ENCODE measurements around the gene GNAI1.

DNA sequence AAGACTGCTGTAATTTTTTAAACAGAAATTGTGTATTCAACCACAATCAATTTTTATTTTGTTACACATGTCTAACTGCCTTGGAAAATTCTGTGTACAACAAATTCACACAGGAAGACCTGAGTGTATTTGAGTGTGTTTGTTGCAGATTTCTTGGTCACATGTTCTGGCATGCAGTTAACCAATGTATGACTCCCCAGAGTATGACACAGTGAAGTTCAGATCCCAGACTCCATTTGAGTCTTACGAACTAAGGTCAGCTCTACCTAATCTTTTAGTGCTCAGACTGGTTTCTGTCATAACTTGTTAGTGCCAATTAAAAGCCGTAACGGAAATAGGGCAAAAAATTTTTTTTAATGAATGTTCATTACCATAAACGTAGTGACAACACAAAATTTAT lies 5.8 kb downstream of the GNAI1 start:
- TF ChIP-seq, protein P1, sequence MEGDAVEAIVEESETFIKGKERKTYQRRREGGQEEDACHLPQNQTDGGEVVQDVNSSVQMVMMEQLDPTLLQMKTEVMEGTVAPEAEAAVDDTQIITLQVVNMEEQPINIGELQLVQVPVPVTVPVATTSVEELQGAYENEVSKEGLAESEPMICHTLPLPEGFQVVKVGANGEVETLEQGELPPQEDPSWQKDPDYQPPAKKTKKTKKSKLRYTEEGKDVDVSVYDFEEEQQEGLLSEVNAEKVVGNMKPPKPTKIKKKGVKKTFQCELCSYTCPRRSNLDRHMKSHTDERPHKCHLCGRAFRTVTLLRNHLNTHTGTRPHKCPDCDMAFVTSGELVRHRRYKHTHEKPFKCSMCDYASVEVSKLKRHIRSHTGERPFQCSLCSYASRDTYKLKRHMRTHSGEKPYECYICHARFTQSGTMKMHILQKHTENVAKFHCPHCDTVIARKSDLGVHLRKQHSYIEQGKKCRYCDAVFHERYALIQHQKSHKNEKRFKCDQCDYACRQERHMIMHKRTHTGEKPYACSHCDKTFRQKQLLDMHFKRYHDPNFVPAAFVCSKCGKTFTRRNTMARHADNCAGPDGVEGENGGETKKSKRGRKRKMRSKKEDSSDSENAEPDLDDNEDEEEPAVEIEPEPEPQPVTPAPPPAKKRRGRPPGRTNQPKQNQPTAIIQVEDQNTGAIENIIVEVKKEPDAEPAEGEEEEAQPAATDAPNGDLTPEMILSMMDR (IDR thresholded peaks at IDR 0.05 in 2 of 3, conservative IDR thresholded peaks at IDR 0.05 in 1 of 3; ENCODE audit: control insufficient read depth in 2 of 3, extremely low read depth in 1 of 3, insufficient read depth in 1 of 3, low read depth in 3 of 3, low read length in 3 of 3): no peak
- TF ChIP-seq BHLHE40 (IDR thresholded peaks at IDR 0.05; ENCODE audit: borderline replicate concordance in 1 of 2, low read depth in 2 of 2, low read length in 1 of 2): no peak
- TF ChIP-seq EZH2 (IDR thresholded peaks at IDR 0.05; ENCODE audit: borderline replicate concordance, control insufficient read depth, low read depth, low read length): no peak
- no peak for TF ChIP-seq RCOR1 (conservative IDR thresholded peaks at IDR 0.05; ENCODE audit: low read depth, low read length)
- TF ChIP-seq POLR2AphosphoS5 (IDR thresholded peaks at IDR 0.05; ENCODE audit: low read length): no peak
- TF ChIP-seq ZNF207 (IDR thresholded peaks at IDR 0.05; ENCODE audit: borderline replicate concordance): no peak
- no peak for TF ChIP-seq ZZZ3 (IDR thresholded peaks at IDR 0.05; ENCODE audit: control insufficient read depth, insufficient read length, low read depth)
- no peak for TF ChIP-seq TCF3 (IDR thresholded peaks at IDR 0.05; ENCODE audit: borderline replicate concordance, insufficient read depth, low read depth, low read length)
- TF ChIP-seq MXI1 (IDR thresholded peaks at IDR 0.05; ENCODE audit: low read depth, low read length): no peak
- no peak for TF ChIP-seq GABPA (IDR thresholded peaks at IDR 0.05; ENCODE audit: low read depth)
- TF ChIP-seq WRNIP1 (IDR thresholded peaks at IDR 0.05; ENCODE audit: borderline replicate concordance, low read depth, low read length): no peak
- TF ChIP-seq TBL1XR1 (IDR thresholded peaks at IDR 0.05; ENCODE audit: low read depth, low read length): no peak
- TF ChIP-seq ESRRA (IDR thresholded peaks at IDR 0.05; ENCODE audit: low read length): no peak
- TF ChIP-seq, protein P2, sequence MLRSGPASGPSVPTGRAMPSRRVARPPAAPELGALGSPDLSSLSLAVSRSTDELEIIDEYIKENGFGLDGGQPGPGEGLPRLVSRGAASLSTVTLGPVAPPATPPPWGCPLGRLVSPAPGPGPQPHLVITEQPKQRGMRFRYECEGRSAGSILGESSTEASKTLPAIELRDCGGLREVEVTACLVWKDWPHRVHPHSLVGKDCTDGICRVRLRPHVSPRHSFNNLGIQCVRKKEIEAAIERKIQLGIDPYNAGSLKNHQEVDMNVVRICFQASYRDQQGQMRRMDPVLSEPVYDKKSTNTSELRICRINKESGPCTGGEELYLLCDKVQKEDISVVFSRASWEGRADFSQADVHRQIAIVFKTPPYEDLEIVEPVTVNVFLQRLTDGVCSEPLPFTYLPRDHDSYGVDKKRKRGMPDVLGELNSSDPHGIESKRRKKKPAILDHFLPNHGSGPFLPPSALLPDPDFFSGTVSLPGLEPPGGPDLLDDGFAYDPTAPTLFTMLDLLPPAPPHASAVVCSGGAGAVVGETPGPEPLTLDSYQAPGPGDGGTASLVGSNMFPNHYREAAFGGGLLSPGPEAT (IDR thresholded peaks at IDR 0.05; ENCODE audit: low read depth): no peak

Measured in GM12878 (cell line).